MCF 10A (cell line): ENCODE data around the gene ADISSP. TPM values are rescaled to one million over a fixed set of nuclear protein-coding genes. Genes with fewer than 3 reads are reported as not detected.
"Not testable (repeated sequence)": the region's sequence is repeated elsewhere in the genome, so short reads cannot be mapped to it uniquely, and the experiment has no call there.

Source experiments
- BruUV-seq: library from RNA; stranded (reverse); fragments of 400-500 nt; replicated peaks from 2 replicates; lab custom pipeline; 2021; lab: Mats Ljungman, UMichigan
- CTCF ChIA-PET: fragments of 300-600 bp; sonication (Branson Sonifier 250); formaldehyde crosslinking; extraction: SDS; loops from one replicate; lab custom pipeline; 2021; ENCODE audit warnings: antibody characterized with exemption, inconsistent platforms; lab: Yijun Ruan, JAX
- POLR2A ChIA-PET: fragments of 300-600, 350-650 bp; sonication (Branson Sonifier 250); formaldehyde crosslinking; extraction: SDS; loops from one replicate; lab custom pipeline; 2020; ENCODE audit warnings: antibody characterized with exemption, inconsistent platforms; lab: Yijun Ruan, JAX
- DNase-seq: peaks from one replicate; pipeline ENCODE4 v3.0.0-alpha.2; 2018; ENCODE audit not compliant: unreplicated experiment
- H3K27ac Mint-ChIP-seq: one replicate; pipeline ENCODE4 v1.8.0; 2022; ENCODE audit warnings: mild to moderate bottlenecking, low read depth, mixed read lengths; ENCODE audit not compliant: unreplicated experiment
- H3K27me3 Mint-ChIP-seq: one replicate; pipeline ENCODE4 v1.8.0; 2022; ENCODE audit warnings: mixed read lengths; ENCODE audit not compliant: insufficient read depth, unreplicated experiment
- H3K36me3 Mint-ChIP-seq: one replicate; pipeline ENCODE4 v1.8.0; 2022; ENCODE audit warnings: mild to moderate bottlenecking, moderate library complexity, mixed read lengths; ENCODE audit not compliant: insufficient read depth, unreplicated experiment
- H3K4me1 Mint-ChIP-seq: one replicate; pipeline ENCODE4 v1.8.0; 2022; ENCODE audit warnings: mixed read lengths; ENCODE audit not compliant: insufficient read depth, unreplicated experiment
- H3K4me3 Mint-ChIP-seq: one replicate; pipeline ENCODE4 v1.8.0; 2022; ENCODE audit warnings: mild to moderate bottlenecking, moderate library complexity, mixed read lengths; ENCODE audit not compliant: unreplicated experiment
- H3K9me3 Mint-ChIP-seq: one replicate; pipeline ENCODE4 v1.8.0; 2022; ENCODE audit warnings: mixed read lengths; ENCODE audit not compliant: unreplicated experiment
- intact Hi-C: fragments of 100-400 bp; cut with micrococcal nuclease; formaldehyde crosslinking; loops from 2 replicates; pipeline ENCODE4 v1.14.1; 2022
- total RNA-seq: library from RNA; stranded (reverse); gene quantifications from 2 replicates; pipeline ENCODE4 v1.2.3, GENCODE V29; 2022
- TF ChIP-seq, protein P1 (sequence below): fragments of 200-600 bp; IDR thresholded peaks from one replicate; pipeline ENCODE4 v1.8.0; 2022; ENCODE audit warnings: antibody characterized with exemption, mild to moderate bottlenecking; ENCODE audit not compliant: unreplicated experiment

ADISSP gene
- total RNA-seq, 1 experiment from 2014 or later = 58.8 TPM

DNA sequence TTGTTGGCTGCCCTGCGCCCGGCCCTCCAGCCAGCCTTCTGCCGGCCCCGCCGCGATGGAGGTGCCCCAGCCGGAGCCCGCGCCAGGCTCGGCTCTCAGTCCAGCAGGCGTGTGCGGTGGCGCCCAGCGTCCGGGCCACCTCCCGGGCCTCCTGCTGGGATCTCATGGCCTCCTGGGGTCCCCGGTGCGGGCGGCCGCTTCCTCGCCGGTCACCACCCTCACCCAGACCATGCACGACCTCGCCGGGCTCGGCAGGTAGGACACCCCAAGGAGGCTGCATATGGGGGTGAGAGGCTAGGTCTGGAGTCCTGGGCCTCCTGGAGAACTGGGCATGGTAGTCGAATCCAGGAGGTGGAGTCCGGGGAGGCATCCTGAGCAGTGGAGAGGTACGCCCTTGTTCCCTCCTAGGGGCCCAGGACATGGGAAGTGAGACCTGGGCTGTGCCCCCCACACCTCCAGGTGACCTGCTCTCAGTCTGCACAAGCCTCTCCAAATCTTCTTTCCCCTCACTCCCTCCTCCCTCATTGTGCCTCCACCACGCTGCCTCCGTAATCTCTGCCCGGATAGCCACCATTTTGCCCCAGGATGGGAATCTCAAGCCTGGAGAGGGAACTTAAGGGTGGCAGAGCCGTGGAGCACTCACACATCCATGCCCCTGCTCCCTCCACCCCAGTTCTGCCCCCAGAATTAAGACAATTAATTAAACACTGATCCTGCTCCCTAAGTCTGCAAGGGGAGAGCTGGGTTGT lies 29.1 kb upstream of the ADISSP start:
- TF ChIP-seq, protein P1, sequence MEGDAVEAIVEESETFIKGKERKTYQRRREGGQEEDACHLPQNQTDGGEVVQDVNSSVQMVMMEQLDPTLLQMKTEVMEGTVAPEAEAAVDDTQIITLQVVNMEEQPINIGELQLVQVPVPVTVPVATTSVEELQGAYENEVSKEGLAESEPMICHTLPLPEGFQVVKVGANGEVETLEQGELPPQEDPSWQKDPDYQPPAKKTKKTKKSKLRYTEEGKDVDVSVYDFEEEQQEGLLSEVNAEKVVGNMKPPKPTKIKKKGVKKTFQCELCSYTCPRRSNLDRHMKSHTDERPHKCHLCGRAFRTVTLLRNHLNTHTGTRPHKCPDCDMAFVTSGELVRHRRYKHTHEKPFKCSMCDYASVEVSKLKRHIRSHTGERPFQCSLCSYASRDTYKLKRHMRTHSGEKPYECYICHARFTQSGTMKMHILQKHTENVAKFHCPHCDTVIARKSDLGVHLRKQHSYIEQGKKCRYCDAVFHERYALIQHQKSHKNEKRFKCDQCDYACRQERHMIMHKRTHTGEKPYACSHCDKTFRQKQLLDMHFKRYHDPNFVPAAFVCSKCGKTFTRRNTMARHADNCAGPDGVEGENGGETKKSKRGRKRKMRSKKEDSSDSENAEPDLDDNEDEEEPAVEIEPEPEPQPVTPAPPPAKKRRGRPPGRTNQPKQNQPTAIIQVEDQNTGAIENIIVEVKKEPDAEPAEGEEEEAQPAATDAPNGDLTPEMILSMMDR = no peak
- H3K4me1 Mint-ChIP-seq = peaks cover 25% of the 10 kb centered on the region

GRCh38 chr20:3795511-3796468 lies 28.2 kb upstream of the ADISSP start, which contains the start of gene CDC25B:
CDC25B (plus strand) TSS chr20:3796310; CDS start chr20:3796532, 222 bp downstream.
- peak; percentile 95 for DNase-seq
- TSS peak; percentile 76 for BruUV-seq
- Mint-ChIP-seq H3K36me3 (peaks cover 37% of the 10 kb centered on the region), H3K27me3 (no peaks in the 10 kb centered on the region), H3K27ac (peak within 1 kb of the TSS; percentile 94), H3K9me3 (no peaks in the 10 kb centered on the region), H3K4me3 (peak within 1 kb of the TSS; percentile 97), H3K4me1 (peaks cover 25% of the 10 kb centered on the region)
- ChIA-PET POLR2A (interaction anchor here (0.7 to 3.2 kb wide), 9 partner anchors 10 to 306 kb away, joined by 3 to 36 read pairs (median 4); partner anchors contain the start of genes ADISSP, AP5S1 and CENPB), CTCF (interaction anchor here (0.7 to 2.2 kb wide), 11 partner anchors 8 to 40 kb away, joined by 3 to 11 read pairs (median 5); partner anchors contain the start of genes AP5S1 and CENPB)
- TF ChIP-seq, protein P1 = peak; percentile 45
- intact Hi-C loops = loop anchor here (1.0 kb wide), 1 partner anchor 25 kb away; the partner anchor contains the start of gene AP5S1

More for the DNA sequence above, 29.1 kb upstream of the ADISSP start:
- BruUV-seq = no TSS peak
- Mint-ChIP-seq H3K9me3 (no peaks in the 10 kb centered on the region), H3K4me3 (peak overlapping the region; percentile 97), H3K36me3 (peaks cover 46% of the 10 kb centered on the region), H3K27ac (peak overlapping the region; percentile 94), H3K27me3 (no peaks in the 10 kb centered on the region)
- DNase-seq = peak; percentile 39
- POLR2A ChIA-PET = interaction anchor here (0.6 to 3.2 kb wide), 11 partner anchors 11 to 306 kb away, joined by 3 to 36 read pairs (median 4); partner anchors contain the start of genes ADISSP, AP5S1 and CENPB
- intact Hi-C loops = loop anchor here (1.0 kb wide), 2 partner anchors 15 to 24 kb away; partner anchors contain the start of gene AP5S1
- CTCF ChIA-PET = interaction anchor here (1.0 to 2.2 kb wide), 7 partner anchors 8 to 24 kb away, joined by 5 to 11 read pairs (median 6); partner anchors contain the start of gene AP5S1

GRCh38 chr20:3794701-3795420 lies 27.3 kb upstream of the ADISSP start:
- TF ChIP-seq, protein P1 = no peak
- DNase-seq = no peak
- POLR2A ChIA-PET = interaction anchor here (1.6 to 3.2 kb wide), 4 partner anchors 9 to 50 kb away, joined by 4 to 36 read pairs (median 15); partner anchors contain the start of genes AP5S1 and CENPB
- Mint-ChIP-seq H3K36me3 (peaks cover 28% of the 10 kb centered on the region), H3K4me1 (peaks cover 18% of the 10 kb centered on the region), H3K27me3 (no peaks in the 10 kb centered on the region), H3K27ac (peak overlapping the region; percentile 79), H3K9me3 (no peaks in the 10 kb centered on the region), H3K4me3 (peak overlapping the region; percentile 97)
- BruUV-seq = no TSS peak
- intact Hi-C loops = no loop called here
- CTCF ChIA-PET = interaction anchor here (0.7 to 2.2 kb wide), 10 partner anchors 8 to 41 kb away, joined by 3 to 11 read pairs (median 4); partner anchors contain the start of genes AP5S1 and CENPB

- H3K27me3 Mint-ChIP-seq, H3K27ac Mint-ChIP-seq, H3K4me3 Mint-ChIP-seq, BruUV-seq, intact Hi-C loops, H3K9me3 Mint-ChIP-seq, DNase-seq: not testable (repeated sequence)
- ChIA-PET POLR2A (interaction anchor here (3.2 kb wide), 1 partner anchor 26 kb away, joined by 36 read pairs; the partner anchor contains the start of gene AP5S1), CTCF (interaction anchor here (0.9 to 2.0 kb wide), 2 partner anchors 9 to 24 kb away, joined by 3 to 5 read pairs; no protein-coding TSS in a partner anchor)
- peaks cover 18% of the 10 kb centered on the region for H3K4me1 Mint-ChIP-seq
- H3K36me3 Mint-ChIP-seq = peaks cover 27% of the 10 kb centered on the region
These were observed 26.6 kb upstream of the ADISSP start for GRCh38 chr20:3794168-3794567.

GRCh38 chr20:3789201-3789600 lies 21.6 kb upstream of the ADISSP start:
- H3K4me3 Mint-ChIP-seq, H3K27me3 Mint-ChIP-seq, DNase-seq, H3K9me3 Mint-ChIP-seq, BruUV-seq: not testable (repeated sequence)
- Mint-ChIP-seq H3K27ac (peak overlapping the region; percentile 25), H3K36me3 (peaks cover 12% of the 10 kb centered on the region), H3K4me1 (peaks cover 25% of the 10 kb centered on the region)
- CTCF ChIA-PET = interaction anchor here (0.6 to 12.0 kb wide), 6 partner anchors 16 to 98 kb away, joined by 3 to 231 read pairs (median 5); partner anchors contain the start of gene AP5S1
- POLR2A ChIA-PET = interaction anchor here (0.6 to 5.2 kb wide), 3 partner anchors 20 to 348 kb away, joined by 3 to 61 read pairs (median 3); partner anchors contain the start of gene ADISSP
- intact Hi-C loops = loop anchor here (10.0 kb wide), 1 partner anchor 286 kb away; no protein-coding TSS in a partner anchor
